HFFc6 (cell line): ENCODE measurements around the gene HERC6. TPM values are rescaled to one million over a fixed set of nuclear protein-coding genes. Genes with fewer than 3 reads are reported as not detected.
"Not testable (repeated sequence)": the region's sequence is repeated elsewhere in the genome, so short reads cannot be mapped to it uniquely, and the experiment has no call there.

Source experiments
- DNase-seq: peaks from one replicate; pipeline ENCODE4 v3.0.0-alpha.2; 2018
- H3K27ac Mint-ChIP-seq: 2 replicates; pipeline ENCODE4 v1.8.0; 2020; ENCODE audit warnings: mild to moderate bottlenecking, mixed read lengths
- H3K27me3 Mint-ChIP-seq: 2 replicates; pipeline ENCODE4 v1.8.0; 2021; ENCODE audit warnings: mild to moderate bottlenecking, moderate library complexity, mixed read lengths; ENCODE audit not compliant: insufficient read depth
- H3K36me3 Mint-ChIP-seq: 2 replicates; pipeline ENCODE4 v1.8.0; 2021; ENCODE audit warnings: low read depth, mixed read lengths
- H3K4me1 Mint-ChIP-seq: 2 replicates; pipeline ENCODE4 v1.8.0; 2020; ENCODE audit warnings: low read depth, mixed read lengths
- H3K4me3 Mint-ChIP-seq: 2 replicates; pipeline ENCODE4 v1.8.0; 2020; ENCODE audit warnings: mild to moderate bottlenecking, moderate library complexity, mixed read lengths
- H3K9me3 Mint-ChIP-seq: 2 replicates; pipeline ENCODE4 v1.8.0; 2020; ENCODE audit warnings: mild to moderate bottlenecking, mixed read lengths
- CTCF ChIP-seq: fragments of 200-600 bp; sonication (generic); IDR thresholded peaks from 2 replicates; pipeline ENCODE4 v1.5.0; 2021; ENCODE audit warnings: antibody characterized with exemption, mild to moderate bottlenecking
- total RNA-seq, 6 experiments: library from RNA; stranded (reverse); fragmentation: NEBNext Ultra II Directional; extraction: Animal tissue kit (Norgen Biotek cat#: 25700); gene quantifications; 2 replicates in 1 of 6; 3 replicates in 5 of 6; pipeline ENCODE4 v1.2.3, GENCODE V29; 2021

Gene HERC6
- total RNA-seq, 6 experiments from 2014 or later: 0.33 to 1.1 (median 0.55) TPM

DNA sequence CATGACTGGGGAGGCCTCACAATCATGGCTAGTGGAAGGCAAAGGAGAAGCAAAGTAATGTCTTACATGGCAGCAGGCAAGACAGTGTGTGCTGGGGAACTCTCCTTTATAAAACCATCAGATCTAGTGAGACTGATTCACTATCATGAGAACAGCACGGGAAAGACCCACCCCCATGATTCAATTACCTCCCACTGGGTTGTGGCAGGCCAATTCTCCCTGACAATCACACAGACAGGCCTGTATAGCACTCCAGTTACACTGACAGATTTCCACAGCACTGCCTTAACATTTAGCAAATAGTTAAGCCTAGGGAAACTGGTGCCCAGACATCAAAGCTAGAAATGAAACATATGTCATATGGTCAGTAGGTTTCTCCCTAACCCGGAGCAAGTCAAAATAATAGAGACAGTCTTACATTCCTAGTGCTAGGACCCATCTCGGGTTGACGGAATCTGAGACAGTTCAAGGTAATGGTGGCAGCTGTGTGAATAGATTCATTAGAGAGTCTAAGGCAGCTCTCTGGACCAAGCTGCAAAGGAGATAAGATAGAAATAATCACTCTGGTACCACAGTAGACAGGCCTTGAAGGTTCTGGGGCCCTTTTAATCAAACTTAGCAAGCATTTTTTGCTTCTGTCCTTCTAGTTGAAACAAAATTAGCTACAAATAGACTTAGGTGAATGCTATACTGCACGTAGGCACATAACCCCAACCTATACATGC lies 68.9 kb downstream of the HERC6 start:
- TF ChIP-seq CTCF: no peak
- Mint-ChIP-seq H3K36me3 (no peaks in the 10 kb centered on the region), H3K4me3 (no peak overlapping the region), H3K9me3 (no peaks in the 10 kb centered on the region), H3K27ac (no peak overlapping the region), H3K27me3 (peaks cover 4% of the 10 kb centered on the region; the same call in 1 of the 2 replicates), H3K4me1 (no peaks in the 10 kb centered on the region)
- DNase-seq: no peak

GRCh38 chr4:88448211-88448765 lies 69.6 kb downstream of the HERC6 start:
- not testable (repeated sequence) for H3K27ac Mint-ChIP-seq, H3K4me3 Mint-ChIP-seq, H3K9me3 Mint-ChIP-seq, H3K27me3 Mint-ChIP-seq, H3K4me1 Mint-ChIP-seq, DNase-seq, H3K36me3 Mint-ChIP-seq

DNA sequence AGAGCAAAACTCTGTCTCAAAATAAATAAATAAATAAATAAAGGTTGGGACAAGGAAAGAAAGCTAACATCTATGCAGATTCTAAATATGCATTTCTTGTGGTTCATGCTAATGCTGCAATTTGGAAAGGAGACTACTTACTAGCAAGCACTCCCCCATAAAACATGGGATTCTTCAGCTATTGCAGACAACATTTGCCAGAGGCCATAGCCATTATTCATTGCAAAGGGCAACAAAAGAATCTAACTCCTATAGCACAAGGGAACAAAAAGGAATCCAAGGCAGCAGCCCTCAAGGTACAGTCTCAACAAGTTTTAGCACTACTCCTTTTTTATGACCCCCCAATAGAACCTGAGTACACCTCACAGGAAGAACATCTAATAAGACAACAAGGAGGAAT lies 70.2 kb downstream of the HERC6 start:
- Mint-ChIP-seq H3K4me3 (no peak overlapping the region), H3K36me3 (no peaks in the 10 kb centered on the region), H3K9me3 (no peaks in the 10 kb centered on the region), H3K27ac (no peak overlapping the region), H3K4me1 (no peaks in the 10 kb centered on the region), H3K27me3 (peaks cover 8% of the 10 kb centered on the region; the same call in 1 of the 2 replicates)
- TF ChIP-seq CTCF: no peak
- DNase-seq: no peak

DNA sequence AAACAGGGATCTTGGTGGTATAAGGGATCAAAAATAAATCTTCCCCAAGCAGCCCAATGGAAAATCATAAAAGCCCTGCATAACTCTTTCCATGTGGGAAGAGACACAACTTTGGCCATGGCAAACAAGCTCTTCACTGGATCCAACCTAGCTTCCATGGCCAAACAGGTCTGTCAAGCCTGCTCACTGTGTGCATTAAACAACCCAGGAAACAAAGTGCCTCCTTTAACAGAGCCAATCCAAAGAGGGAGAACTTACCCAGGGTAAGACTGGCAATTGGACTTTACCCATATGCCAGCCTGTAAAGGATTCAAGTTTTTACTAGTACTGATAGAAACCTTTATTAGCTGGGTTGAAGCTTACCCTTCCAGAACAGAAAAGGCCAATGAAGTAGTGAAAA lies 70.6 kb downstream of the HERC6 start:
- Mint-ChIP-seq H3K36me3 (no peaks in the 10 kb centered on the region), H3K27me3 (peaks cover 8% of the 10 kb centered on the region; the same call in 1 of the 2 replicates), H3K4me3 (no peak overlapping the region), H3K27ac (no peak overlapping the region), H3K4me1 (no peaks in the 10 kb centered on the region), H3K9me3 (no peaks in the 10 kb centered on the region)
- TF ChIP-seq CTCF: no peak
- DNase-seq: no peak

DNA sequence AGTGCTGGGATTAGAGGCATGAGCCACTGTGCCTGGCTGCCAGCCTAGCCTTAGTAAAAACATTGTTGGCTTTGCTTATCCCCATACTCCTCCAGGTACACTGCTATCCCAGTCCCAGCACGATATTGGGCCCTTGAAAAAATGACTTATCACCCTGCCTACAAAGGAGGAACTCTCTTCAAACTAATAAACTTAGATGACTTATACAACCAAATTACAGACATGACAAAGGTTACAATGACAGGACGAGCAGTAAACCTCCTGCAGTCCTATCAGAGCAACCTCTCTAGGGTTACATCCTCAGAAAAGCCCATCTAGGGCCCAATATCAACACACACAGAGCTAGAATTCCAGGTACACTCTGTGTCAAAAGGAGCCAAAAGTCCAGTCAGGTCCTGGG lies 72.6 kb downstream of the HERC6 start:
- no peak for TF ChIP-seq CTCF
- H3K36me3 Mint-ChIP-seq: no peaks in the 10 kb centered on the region
- no peak for DNase-seq

GRCh38 chr4:88452912-88453311 lies 74.3 kb downstream of the HERC6 start:
- no peak for TF ChIP-seq CTCF
- no peak overlapping the region for H3K4me3 Mint-ChIP-seq
- H3K27me3 Mint-ChIP-seq: peaks cover 18% of the 10 kb centered on the region
- H3K36me3 Mint-ChIP-seq: peaks cover 6% of the 10 kb centered on the region
- no peak overlapping the region for H3K27ac Mint-ChIP-seq
- peaks cover 8% of the 10 kb centered on the region for H3K4me1 Mint-ChIP-seq
- no peak for DNase-seq
- H3K9me3 Mint-ChIP-seq: no peaks in the 10 kb centered on the region; the same call in 1 of the 2 replicates

More for the DNA sequence above, 72.6 kb downstream of the HERC6 start:
- Mint-ChIP-seq H3K4me3 (no peak overlapping the region), H3K4me1 (no peaks in the 10 kb centered on the region; the same call in 1 of the 2 replicates), H3K9me3 (no peaks in the 10 kb centered on the region), H3K27ac (no peak overlapping the region), H3K27me3 (peaks cover 8% of the 10 kb centered on the region; the same call in 1 of the 2 replicates)
